Sigmoid colon (tissue), 4 donors: ENCODE data around the gene NAA35.

Source experiments
- POLR2A ChIP-seq, 2 donors: fragments of 450-650 bp; IDR thresholded peaks; one replicate each; pipeline ENCODE4 v1.6.1; 2016; ENCODE audit warnings: antibody characterized with exemption in 2 of 2, mild to moderate bottlenecking in 2 of 2, moderate library complexity in 2 of 2
- POLR2AphosphoS5 ChIP-seq, 4 donors: sonication (generic); formaldehyde crosslinking; IDR thresholded peaks; one replicate each; pipeline ENCODE4 v1.6.1; 2017; ENCODE audit warnings: antibody characterized with exemption in 4 of 4

DNA sequence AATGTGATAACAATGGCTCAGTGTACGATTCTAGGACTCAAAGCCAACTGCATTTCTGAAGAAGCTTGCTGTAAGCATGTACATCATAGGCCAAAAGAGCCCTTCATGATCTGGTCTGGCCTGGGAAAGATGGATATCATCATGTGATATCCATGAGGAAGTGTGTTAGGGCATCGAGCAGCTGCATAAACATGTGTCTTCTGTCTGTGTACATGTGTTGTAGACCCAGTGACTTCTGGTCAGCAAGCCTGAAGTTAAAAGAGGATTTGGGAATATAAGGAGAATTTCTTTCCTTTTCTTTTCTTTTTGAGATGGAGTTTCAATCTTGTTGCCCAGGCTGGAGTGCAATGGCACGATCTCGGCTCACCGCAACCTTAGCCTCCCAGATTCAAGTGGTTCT lies 15.5 kb upstream of the NAA35 start:
- TF ChIP-seq POLR2A (IDR thresholded peaks at IDR 0.05) (no peak), POLR2AphosphoS5 (IDR thresholded peaks at IDR 0.05) (no peak)
